OCI-LY1 (cell line): ENCODE measurements around the gene TM4SF4.

ENCODE experiments used
- EZH2 ChIP-seq: fragments of 200-600 bp; sonication (generic), shearing (Covaris generic); IDR thresholded peaks from 2 replicates; pipeline ENCODE4 v1.8.0; 2017; ENCODE audit warnings: borderline replicate concordance, mixed run types, mild to moderate bottlenecking, antibody characterized with exemption, low read length, moderate library complexity, mixed read lengths
- TF ChIP-seq, protein P1 (sequence below): fragments of 200-600 bp; sonication (generic), shearing (Covaris generic); IDR thresholded peaks from 2 replicates; pipeline ENCODE4 v1.5.1; 2017; ENCODE audit warnings: mild to moderate bottlenecking, antibody characterized with exemption, low read length, moderate library complexity, mixed read lengths

GRCh38 chr3:149519912-149520311 lies 45.4 kb downstream of the TM4SF4 start:
- no peak for TF ChIP-seq EZH2
- TF ChIP-seq, protein P1, sequence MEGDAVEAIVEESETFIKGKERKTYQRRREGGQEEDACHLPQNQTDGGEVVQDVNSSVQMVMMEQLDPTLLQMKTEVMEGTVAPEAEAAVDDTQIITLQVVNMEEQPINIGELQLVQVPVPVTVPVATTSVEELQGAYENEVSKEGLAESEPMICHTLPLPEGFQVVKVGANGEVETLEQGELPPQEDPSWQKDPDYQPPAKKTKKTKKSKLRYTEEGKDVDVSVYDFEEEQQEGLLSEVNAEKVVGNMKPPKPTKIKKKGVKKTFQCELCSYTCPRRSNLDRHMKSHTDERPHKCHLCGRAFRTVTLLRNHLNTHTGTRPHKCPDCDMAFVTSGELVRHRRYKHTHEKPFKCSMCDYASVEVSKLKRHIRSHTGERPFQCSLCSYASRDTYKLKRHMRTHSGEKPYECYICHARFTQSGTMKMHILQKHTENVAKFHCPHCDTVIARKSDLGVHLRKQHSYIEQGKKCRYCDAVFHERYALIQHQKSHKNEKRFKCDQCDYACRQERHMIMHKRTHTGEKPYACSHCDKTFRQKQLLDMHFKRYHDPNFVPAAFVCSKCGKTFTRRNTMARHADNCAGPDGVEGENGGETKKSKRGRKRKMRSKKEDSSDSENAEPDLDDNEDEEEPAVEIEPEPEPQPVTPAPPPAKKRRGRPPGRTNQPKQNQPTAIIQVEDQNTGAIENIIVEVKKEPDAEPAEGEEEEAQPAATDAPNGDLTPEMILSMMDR: no peak
